ENCODE results near the gene LRP6.

DNA sequence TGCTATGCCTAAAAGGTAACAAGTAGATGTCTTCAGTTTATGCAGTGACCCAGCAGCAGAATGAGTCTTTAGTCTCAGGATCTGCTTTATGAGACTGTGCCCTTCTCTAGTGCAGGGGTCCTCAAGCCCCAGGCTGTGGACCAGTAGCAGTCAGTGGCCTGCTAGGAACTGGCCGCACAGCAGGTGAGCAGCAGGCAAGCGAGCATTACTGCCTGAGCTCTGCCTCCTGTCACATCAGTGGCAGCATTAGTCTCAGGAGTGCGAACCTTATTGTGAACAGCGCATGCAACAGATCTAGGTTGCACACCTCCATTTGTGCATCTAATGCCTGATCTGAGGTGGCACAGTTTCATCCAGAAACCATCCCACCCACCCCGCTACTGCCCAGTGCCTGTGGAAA lies 38.4 kb downstream of the LRP6 start:
- TF ChIP-seq ZNF384 (IDR thresholded peaks at IDR 0.05), result no peak
- TF ChIP-seq HDGF (IDR thresholded peaks at IDR 0.05; ENCODE audit: borderline replicate concordance), result no peak
- no peak for TF ChIP-seq FOXK2 (IDR thresholded peaks at IDR 0.05)
- TF ChIP-seq ARNT (IDR thresholded peaks at IDR 0.05), result no peak
- no peak for TF ChIP-seq SP1 (IDR thresholded peaks at IDR 0.05)
- TF ChIP-seq BHLHE40 (IDR thresholded peaks at IDR 0.05; ENCODE audit: borderline replicate concordance), result no peak
- no peak for TF ChIP-seq FOXM1 (IDR thresholded peaks at IDR 0.05; ENCODE audit: borderline replicate concordance)
- no peak for TF ChIP-seq NFRKB (IDR thresholded peaks at IDR 0.05)
- TF ChIP-seq ELF4 (IDR thresholded peaks at IDR 0.05), result no peak

Measured in HEK293T (cell line).